GM23248 (cell line): Measurements from ENCODE around the gene NOTCH1. TPM values are rescaled to one million over a fixed set of nuclear protein-coding genes. Genes with fewer than 3 reads are reported as not detected.

Experiments
- DNase-seq: peaks from one replicate; pipeline ENCODE4 v3.0.0-alpha.2; 2015
- H2AFZ ChIP-seq: fragments of 200-600 bp; sonication (generic); 2 replicates; pipeline ENCODE4 v1.6.1; 2016; ENCODE audit warnings: antibody characterized with exemption
- H3F3A ChIP-seq: fragments of 200-600 bp; sonication (generic); 2 replicates; pipeline ENCODE4 v1.6.1; 2016; ENCODE audit warnings: mild to moderate bottlenecking, antibody characterized with exemption, mixed run types; ENCODE audit not compliant: insufficient read depth
- H3K27ac ChIP-seq: fragments of 200-600 bp; sonication (generic); 2 replicates; pipeline ENCODE4 v1.5.1; 2016; ENCODE audit warnings: mild to moderate bottlenecking
- H3K27me3 ChIP-seq: fragments of 200-600 bp; sonication (generic); replicated peaks from 2 replicates; pipeline ENCODE4 v1.6.1; 2016; ENCODE audit warnings: mild to moderate bottlenecking; ENCODE audit not compliant: insufficient read depth
- H3K36me3 ChIP-seq: fragments of 200-600 bp; sonication (generic); 2 replicates; pipeline ENCODE4 v1.6.1; 2016; ENCODE audit warnings: low read depth, mild to moderate bottlenecking
- H3K4me1 ChIP-seq: fragments of 200-600 bp; sonication (generic); 2 replicates; pipeline ENCODE4 v1.6.1; 2016; ENCODE audit warnings: mild to moderate bottlenecking; ENCODE audit not compliant: insufficient read depth
- H3K4me2 ChIP-seq: fragments of 200-600 bp; sonication (generic); one replicate; pipeline ENCODE4 v1.6.1; 2016; ENCODE audit warnings: mild to moderate bottlenecking; ENCODE audit not compliant: unreplicated experiment
- H3K4me3 ChIP-seq: fragments of 200-600 bp; sonication (generic); 2 replicates; pipeline ENCODE4 v1.5.1; 2016; ENCODE audit warnings: mild to moderate bottlenecking
- H3K79me2 ChIP-seq: fragments of 200-600 bp; sonication (generic); 2 replicates; pipeline ENCODE4 v1.6.1; 2016; ENCODE audit warnings: mild to moderate bottlenecking; ENCODE audit not compliant: insufficient read depth
- H3K9ac ChIP-seq: fragments of 200-600 bp; sonication (generic); 2 replicates; pipeline ENCODE4 v1.6.1; 2016; ENCODE audit warnings: mild to moderate bottlenecking
- H3K9me2 ChIP-seq: fragments of 200-600 bp; sonication (generic); 2 replicates; pipeline ENCODE4 v1.6.1; 2016; ENCODE audit warnings: mixed run types, mild to moderate bottlenecking, moderate library complexity; ENCODE audit not compliant: insufficient read depth
- H3K9me3 ChIP-seq: fragments of 200-600 bp; sonication (generic); one replicate; pipeline ENCODE4 v1.6.1; 2017; ENCODE audit warnings: low read depth
- H4K20me1 ChIP-seq: fragments of 200-600 bp; sonication (generic); 2 replicates; pipeline ENCODE4 v1.6.0; 2016; ENCODE audit not compliant: insufficient read depth
- EZH2 ChIP-seq: fragments of 200-600 bp; sonication (generic); IDR thresholded peaks from 2 replicates; pipeline ENCODE4 v1.6.1; 2018; ENCODE audit warnings: antibody characterized with exemption, mild to moderate bottlenecking; ENCODE audit not compliant: insufficient read depth, poor library complexity, severe bottlenecking
- EZH2phosphoT487 ChIP-seq: fragments of 200-600 bp; sonication (generic); IDR thresholded peaks from 2 replicates; pipeline ENCODE4 v1.6.1; 2018; ENCODE audit warnings: antibody characterized with exemption, moderate library complexity, mild to moderate bottlenecking, low read depth; ENCODE audit not compliant: insufficient read depth
- WGBS, 2 experiments: methylation state at CpG; one replicate each; pipeline ENCODE4 v1.1.6; 2015 to 2017; ENCODE audit warnings: low lambda C conversion rate in 2 of 2, low coverage in 1 of 2; ENCODE audit errors: missing lambda C conversion rate in 2 of 2; 5-methylcytosine and 5-hydroxymethylcytosine counted together
- in situ Hi-C: fragments of 300-500 bp; cut with MboI; formaldehyde crosslinking; loops from 2 replicates; pipeline ENCODE4 v1.15.0; 2020
- polyA plus RNA-seq: library from polyadenylated mRNA; unstranded; fragments of >200 nt; fragmentation: Nextera tagmentation; extraction: Ambion mirVana; gene quantifications from 2 replicates; pipeline ENCODE4 v1.2.1, GENCODE V29; 2016
- total RNA-seq: library from RNA; depleted of rRNA; stranded (reverse); fragments of >200 nt; shearing (Covaris generic); gene quantifications from 2 replicates; pipeline ENCODE4 v1.2.3, GENCODE V29; 2014

Gene NOTCH1
- total and polyA plus RNA-seq, 2 experiments from 2014 or later, result 1.5 to 5.7 TPM

- Histone ChIP-seq H3K27me3 (no peaks in the 10 kb centered on the region), H3K9me2 (no peaks in the 10 kb centered on the region), H3K4me2 (no peak overlapping the region), H3K4me3 (no peak overlapping the region), H3F3A (no peaks in the 10 kb centered on the region), H3K36me3 (no peaks in the 10 kb centered on the region), H2AFZ (no peak overlapping the region), H4K20me1 (no peaks in the 10 kb centered on the region), H3K4me1 (no peaks in the 10 kb centered on the region), H3K9me3 (no peaks in the 10 kb centered on the region), H3K27ac (no peak overlapping the region), H3K79me2 (no peaks in the 10 kb centered on the region), H3K9ac (no peak overlapping the region)
- TF ChIP-seq EZH2phosphoT487, result no peak
- no peak for TF ChIP-seq EZH2
- no peak for DNase-seq
- 90 to 96% methylated on average over 26 to 40 of the region's 40 CpGs for WGBS, 2 experiments
- in situ Hi-C loops, result no loop called here
These were observed 16.1 kb downstream of the NOTCH1 start for GRCh38 chr9:136529516-136530460.

GRCh38 chr9:136528716-136529341, 17.0 kb downstream of the NOTCH1 start:
- H3K4me2 ChIP-seq, result no peak overlapping the region

GRCh38 chr9:136527721-136528710, 17.8 kb downstream of the NOTCH1 start:
- Histone ChIP-seq H3K9me2 (no peaks in the 10 kb centered on the region), H3K4me3 (no peak overlapping the region), H2AFZ (no peak overlapping the region), H3K79me2 (no peaks in the 10 kb centered on the region), H3K9ac (no peak overlapping the region), H3F3A (no peaks in the 10 kb centered on the region), H3K4me1 (no peaks in the 10 kb centered on the region), H3K4me2 (no peak overlapping the region), H3K9me3 (no peaks in the 10 kb centered on the region), H3K27ac (no peak overlapping the region), H3K27me3 (no peaks in the 10 kb centered on the region), H3K36me3 (no peaks in the 10 kb centered on the region), H4K20me1 (no peaks in the 10 kb centered on the region)
- WGBS, 2 experiments, result 67 to 72% methylated on average over 21 to 34 of the region's 34 CpGs
- in situ Hi-C loops, result no loop called here
- TF ChIP-seq EZH2phosphoT487 (no peak), EZH2 (no peak)
- peak; percentile 60 for DNase-seq

More at GRCh38 chr9:136528716-136529341, 17.0 kb downstream of the NOTCH1 start:
- Histone ChIP-seq H3K9me2 (no peaks in the 10 kb centered on the region), H3K79me2 (no peaks in the 10 kb centered on the region), H3K9me3 (no peaks in the 10 kb centered on the region), H3F3A (no peaks in the 10 kb centered on the region), H3K4me1 (no peaks in the 10 kb centered on the region), H3K27me3 (no peaks in the 10 kb centered on the region), H3K4me3 (no peak overlapping the region), H3K27ac (no peak overlapping the region), H3K36me3 (no peaks in the 10 kb centered on the region), H3K9ac (no peak overlapping the region), H2AFZ (no peak overlapping the region), H4K20me1 (no peaks in the 10 kb centered on the region)
- 85 to 95% methylated on average over 9 to 11 of the region's 12 CpGs for WGBS, 2 experiments
- in situ Hi-C loops, result no loop called here
- TF ChIP-seq EZH2, result no peak
- DNase-seq, result no peak

- Histone ChIP-seq H3K9ac (no peak overlapping the region), H3K79me2 (no peaks in the 10 kb centered on the region), H3K36me3 (no peaks in the 10 kb centered on the region), H4K20me1 (no peaks in the 10 kb centered on the region), H3K27me3 (no peaks in the 10 kb centered on the region), H3F3A (no peaks in the 10 kb centered on the region), H3K9me3 (no peaks in the 10 kb centered on the region), H2AFZ (no peak overlapping the region), H3K27ac (no peak overlapping the region), H3K9me2 (no peaks in the 10 kb centered on the region), H3K4me1 (no peaks in the 10 kb centered on the region), H3K4me2 (no peak overlapping the region), H3K4me3 (no peak overlapping the region)
- TF ChIP-seq EZH2phosphoT487 (no peak), EZH2 (no peak)
- no peak for DNase-seq
- in situ Hi-C loops, result no loop called here
- WGBS, 2 experiments, result 98% methylated on average over 20 of the region's 20 CpGs
These were observed 18.7 kb downstream of the NOTCH1 start for GRCh38 chr9:136527131-136527530.
